HepG2 (cell line): Measurements from ENCODE around the gene ANKRD17. TPM values are rescaled to one million over a fixed set of nuclear protein-coding genes. Genes with fewer than 3 reads are reported as not detected.

Experiments used
- CHD2 ChIP-seq: IDR thresholded peaks from 2 replicates; pipeline ENCODE4 v1.6.1; 2011; ENCODE audit warnings: low read depth, low read length, improper control_type of control experiment
- FOXJ3 ChIP-seq: sonication (generic); formaldehyde crosslinking; IDR thresholded peaks from 2 replicates; pipeline ENCODE4 v1.4.0; 2020; ENCODE audit warnings: missing genetic modification reagents, mild to moderate bottlenecking, borderline replicate concordance
- MYPOP ChIP-seq: sonication (generic); formaldehyde crosslinking; IDR thresholded peaks from 2 replicates; pipeline ENCODE4 v1.8.1; 2023; ENCODE audit warnings: mild to moderate bottlenecking, moderate library complexity, missing genetic modification reagents
- NR0B2 ChIP-seq: sonication (generic); formaldehyde crosslinking; IDR thresholded peaks from 2 replicates; pipeline ENCODE4 v1.4.0; 2020; ENCODE audit warnings: mild to moderate bottlenecking, missing genetic modification reagents
- PRDM4 ChIP-seq: sonication (generic); formaldehyde crosslinking; IDR thresholded peaks from 2 replicates; pipeline ENCODE4 v1.9.0; 2021; ENCODE audit warnings: missing genetic modification reagents, borderline replicate concordance
- SYNCRIP ChIP-seq: fragments of 200-400 bp; formaldehyde crosslinking; IDR thresholded peaks from 2 replicates; pipeline ENCODE4 v1.6.1; 2018; ENCODE audit warnings: mild to moderate bottlenecking, low read depth, low read length; ENCODE audit not compliant: insufficient read depth
- TOPORS ChIP-seq: sonication (generic); formaldehyde crosslinking; IDR thresholded peaks from 2 replicates; pipeline ENCODE4 v1.8.0; 2023; ENCODE audit warnings: mild to moderate bottlenecking, missing genetic modification reagents
- UBTF ChIP-seq: sonication (generic); formaldehyde crosslinking; IDR thresholded peaks from 2 replicates; pipeline ENCODE4 v1.4.0; 2020; ENCODE audit warnings: mild to moderate bottlenecking, missing genetic modification reagents
- ZNF329 ChIP-seq: sonication (generic); formaldehyde crosslinking; IDR thresholded peaks from 2 replicates; pipeline ENCODE4 v1.9.0; 2021; ENCODE audit warnings: low read depth, mild to moderate bottlenecking, missing genetic modification reagents
- ZNF383 ChIP-seq: sonication (generic); formaldehyde crosslinking; IDR thresholded peaks from 2 replicates; pipeline ENCODE4 v1.4.0; 2020; ENCODE audit warnings: missing genetic modification reagents, mild to moderate bottlenecking, borderline replicate concordance
- ZNF646 ChIP-seq: sonication (generic); formaldehyde crosslinking; IDR thresholded peaks from 2 replicates; pipeline ENCODE4 v1.9.0; 2021; ENCODE audit warnings: mild to moderate bottlenecking, missing genetic modification reagents
- ZNF800 ChIP-seq: sonication (generic); formaldehyde crosslinking; IDR thresholded peaks from 2 replicates; pipeline ENCODE4 v1.4.0; 2020; ENCODE audit warnings: missing genetic modification reagents
- polyA plus RNA-seq, 8 experiments: library from polyadenylated mRNA; depleted of rRNA in 3 of 8; stranded (reverse) in 7 of 8; unstranded in 1 of 8; fragments of >200 nt; fragmentation: Illumina TruSeq in 4 of 8; extraction: Trizol in 4 of 8; gene quantifications; 2 replicates each; pipeline versions ENCODE4 v1.2.1 to v1.2.3, GENCODE V29; 2011 to 2016; ENCODE audit warnings: low read depth in 4 of 8, missing spikeins in 1 of 8, mixed read lengths in 1 of 8; ENCODE audit not compliant: insufficient read depth in 1 of 8
- total RNA-seq, 5 experiments: library from RNA; depleted of rRNA; stranded (reverse); fragments of >200 nt; fragmentation: Illumina TruSeq; extraction: Trizol; gene quantifications; 2 replicates each; pipeline ENCODE4 v1.2.3, GENCODE V29; 2016; ENCODE audit warnings: low read depth in 1 of 5

ANKRD17 gene
- total and polyA plus RNA-seq, 2 of the 13 experiments (the other 11 are each of a cell fraction or from before 2014, with no cell fraction given), result 55.7 to 61.1 TPM

- no peak for TF ChIP-seq PRDM4 (CRISPR knock-in tag)
- TF ChIP-seq UBTF, result peak; percentile 100
- no peak for TF ChIP-seq ZNF646
- peak; percentile 15; the same call in 1 of the 2 replicates for TF ChIP-seq FOXJ3 (CRISPR knock-in tag)
- TF ChIP-seq NR0B2 (CRISPR knock-in tag), result peak; percentile 96
- no peak for TF ChIP-seq ZNF383 (CRISPR knock-in tag)
- TF ChIP-seq ZNF329 (CRISPR knock-in tag), result peak; percentile 83; the same call in 1 of the 2 replicates
- TF ChIP-seq ZNF800 (CRISPR knock-in tag), result peak; percentile 63; the same call in 1 of the 2 replicates
- no peak for TF ChIP-seq SYNCRIP
- TF ChIP-seq TOPORS (CRISPR knock-in tag), result peak; percentile 25; the same call in 1 of the 2 replicates
- TF ChIP-seq MYPOP (CRISPR knock-in tag), result peak; percentile 79
- no peak for TF ChIP-seq CHD2
Observed at GRCh38 chr4:73069338-73070073, 189.1 kb downstream of the ANKRD17 start, which contains the start of gene COX18 (continued).
